OCI-LY3 (cell line): ENCODE data around the gene POLR2E.

Source experiments
- CTCF ChIP-seq: fragments of 200-600, 300-600 bp; sonication (generic); IDR thresholded peaks from 2 replicates; pipeline ENCODE4 v1.5.1; 2014; ENCODE audit warnings: antibody characterized with exemption, low read length, low read depth
- EZH2phosphoT487 ChIP-seq: fragments of 200-600 bp; shearing (Covaris generic); IDR thresholded peaks from 2 replicates; pipeline ENCODE4 v1.6.1; 2018; ENCODE audit warnings: antibody characterized with exemption, mixed run types, low read depth

- no peak for TF ChIP-seq CTCF
- no peak for TF ChIP-seq EZH2phosphoT487
These were observed 10.9 kb downstream of the POLR2E start for GRCh38 chr19:1084024-1084868.
